HG03442 (cell line): Measurements from ENCODE around the gene DCC.

Experiments
- ATAC-seq: cut with Tn5 transposase; IDR thresholded peaks from one replicate; pipeline ENCODE4 v1.9.1; 2021; ENCODE audit warnings: mild to moderate bottlenecking, moderate library complexity; ENCODE audit not compliant: unreplicated experiment

The DCC gene

GRCh38 chr18:53283708-53284107 lies 943.7 kb downstream of the DCC start:
- ATAC-seq = no peak

DNA sequence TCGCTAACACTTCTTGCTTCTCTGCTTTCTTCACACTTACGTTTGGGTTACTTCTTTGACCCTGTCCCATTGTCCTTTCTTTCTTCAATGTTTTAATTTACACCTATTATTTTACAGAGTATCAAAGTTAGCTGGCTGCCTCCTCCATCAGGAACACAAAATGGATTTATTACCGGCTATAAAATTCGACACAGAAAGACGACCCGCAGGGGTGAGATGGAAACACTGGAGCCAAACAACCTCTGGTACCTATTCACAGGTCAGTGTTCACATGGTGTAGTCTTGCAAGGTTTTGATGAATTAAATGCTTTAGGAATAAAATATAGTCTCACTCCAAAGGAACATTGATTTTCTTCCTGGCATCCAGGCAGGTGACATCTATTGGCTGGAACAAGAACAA lies 965.5 kb downstream of the DCC start:
- ATAC-seq = no peak

GRCh38 chr18:53319628-53320027 lies 979.6 kb downstream of the DCC start:
- no peak for ATAC-seq

DNA sequence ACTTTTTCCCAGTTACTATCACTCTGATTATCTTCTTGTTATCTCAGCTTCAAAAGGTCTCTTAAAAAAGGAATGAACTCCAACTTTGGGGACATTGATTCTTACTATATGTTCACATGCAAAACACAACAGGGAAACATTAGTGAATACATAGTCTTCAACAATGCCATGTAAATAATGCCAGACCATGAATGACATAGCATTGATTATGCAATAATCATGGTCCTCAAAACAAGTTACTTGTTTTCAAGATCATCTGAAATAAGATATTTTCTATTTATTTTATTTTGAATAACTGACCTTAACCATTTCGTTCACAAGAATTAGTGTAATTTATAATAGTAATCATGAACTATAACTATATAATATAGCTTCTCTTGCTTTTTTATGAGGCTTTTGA lies 982.2 kb downstream of the DCC start:
- no peak for ATAC-seq

DNA sequence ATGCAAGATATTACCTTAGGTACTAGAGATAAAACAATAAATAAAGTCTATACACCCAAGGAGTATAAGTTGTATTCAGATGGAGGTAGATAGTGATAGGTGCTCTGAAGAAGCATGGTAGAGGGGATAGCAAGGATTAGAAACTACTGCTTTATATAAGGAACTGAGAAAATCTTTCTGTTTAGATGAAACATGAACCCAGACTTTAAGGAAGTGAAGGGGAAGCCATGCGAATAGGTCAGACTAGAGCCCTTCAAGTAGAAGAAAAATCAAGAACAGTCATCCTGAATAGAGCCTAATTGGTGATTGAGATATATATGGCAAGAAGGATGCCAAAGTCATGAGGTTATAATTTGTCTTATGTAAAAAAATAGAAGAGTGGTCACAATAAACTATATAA lies 984.4 kb downstream of the DCC start:
- no peak for ATAC-seq

DNA sequence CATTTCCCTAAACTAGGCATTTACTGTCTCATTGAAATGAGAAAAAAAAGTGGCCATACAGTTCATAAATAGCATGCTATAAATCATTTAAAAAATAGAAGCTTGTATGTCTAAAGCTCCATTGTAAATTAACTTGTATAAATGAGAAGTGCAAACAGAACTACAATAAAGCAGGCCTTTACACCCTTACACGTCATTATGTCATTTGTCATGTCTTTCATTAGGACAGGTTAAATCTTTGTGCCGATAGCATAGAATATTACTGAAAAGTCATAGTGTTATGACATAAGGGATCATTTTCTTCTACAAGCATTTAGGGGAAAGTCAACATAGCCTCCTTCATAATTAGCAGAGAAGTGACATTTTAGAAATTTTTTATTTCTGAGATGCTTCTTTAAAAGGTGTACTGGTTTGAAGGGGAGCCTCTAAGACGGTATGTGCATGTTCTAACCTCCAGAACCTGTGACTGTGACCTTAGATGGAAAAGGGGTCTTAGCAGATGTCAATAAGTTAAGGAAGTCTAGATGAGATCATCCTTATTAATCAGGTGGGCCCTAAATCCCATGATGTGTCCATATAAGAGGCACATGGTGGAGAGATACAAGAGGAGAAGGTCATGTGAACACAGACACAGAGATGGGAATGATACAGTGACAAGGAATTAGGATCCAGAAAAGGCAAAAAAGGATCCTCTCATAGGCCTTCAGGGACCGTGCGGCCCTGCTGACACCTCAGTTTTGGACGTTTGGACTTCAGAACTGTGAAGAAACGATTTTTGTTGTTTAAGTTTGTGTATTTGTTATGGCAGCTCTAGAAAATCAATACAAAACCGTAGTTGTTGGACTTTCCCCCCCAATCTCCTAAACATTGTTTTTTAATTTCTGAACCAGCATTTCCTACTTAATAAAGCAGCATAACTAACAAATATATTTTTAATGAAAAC lies 1020.8 kb downstream of the DCC start:
- ATAC-seq = no peak

GRCh38 chr18:53375621-53376020 lies 1035.6 kb downstream of the DCC start:
- no peak for ATAC-seq

GRCh38 chr18:53380063-53380639 lies 1040.2 kb downstream of the DCC start:
- ATAC-seq = no peak

DNA sequence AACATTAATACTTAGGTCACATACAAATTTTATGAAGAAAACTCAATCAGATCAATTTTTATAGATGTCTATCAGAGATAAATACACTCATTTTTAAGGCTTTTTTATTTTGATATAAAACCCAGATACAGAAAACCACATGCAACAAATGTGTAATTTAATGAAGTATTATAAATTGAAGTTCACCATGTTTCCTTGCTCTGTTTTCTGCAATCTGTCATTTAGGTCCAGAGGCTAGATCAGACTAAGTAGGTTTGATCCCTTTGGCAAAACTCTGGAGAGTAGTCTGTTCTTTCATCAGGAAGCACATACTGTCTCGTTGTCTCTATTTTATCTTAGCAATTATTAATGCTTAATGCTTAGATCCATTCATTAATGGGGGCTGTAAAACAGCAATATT lies 1042.9 kb downstream of the DCC start:
- ATAC-seq = no peak

DNA sequence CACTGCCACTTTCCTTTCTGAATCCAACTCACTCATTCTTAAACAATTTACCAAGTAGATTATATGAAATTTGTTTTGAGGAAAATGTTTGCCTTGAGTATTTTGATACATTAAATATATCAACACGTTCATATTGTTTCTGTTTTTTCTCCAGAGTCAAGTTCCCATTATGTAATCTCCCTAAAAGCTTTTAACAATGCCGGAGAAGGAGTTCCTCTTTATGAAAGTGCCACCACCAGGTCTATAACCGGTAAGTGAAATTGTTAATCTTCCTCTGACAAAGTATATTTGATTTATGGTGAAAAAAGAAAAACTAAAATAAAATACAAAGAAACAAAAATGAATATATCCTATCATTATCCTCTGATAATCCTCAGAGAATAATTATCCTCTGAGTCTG lies 1045.9 kb downstream of the DCC start:
- no peak for ATAC-seq

- no peak for ATAC-seq
Measured at GRCh38 chr18:53387581-53387980, 1047.6 kb downstream of the DCC start.

DNA sequence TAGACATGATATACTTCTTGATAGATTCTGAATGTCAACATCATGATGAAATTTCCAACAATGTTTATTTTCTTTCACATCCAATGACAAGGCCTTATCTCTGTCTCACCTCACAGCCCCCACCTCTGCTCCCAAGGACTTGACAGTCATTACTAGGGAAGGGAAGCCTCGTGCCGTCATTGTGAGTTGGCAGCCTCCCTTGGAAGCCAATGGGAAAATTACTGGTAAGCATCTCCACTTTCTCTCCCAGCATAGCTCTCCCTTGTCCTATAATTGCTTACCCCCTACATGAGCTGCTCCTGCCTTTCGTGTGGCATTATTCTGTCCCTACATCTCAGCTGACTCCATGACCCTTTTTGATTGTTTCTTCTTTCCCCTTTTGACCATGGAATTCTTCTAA lies 1062.7 kb downstream of the DCC start:
- ATAC-seq = no peak

GRCh38 chr18:53408271-53408670 lies 1068.3 kb downstream of the DCC start:
- ATAC-seq = no peak

GRCh38 chr18:53411511-53411910 lies 1071.5 kb downstream of the DCC start:
- ATAC-seq = no peak

DNA sequence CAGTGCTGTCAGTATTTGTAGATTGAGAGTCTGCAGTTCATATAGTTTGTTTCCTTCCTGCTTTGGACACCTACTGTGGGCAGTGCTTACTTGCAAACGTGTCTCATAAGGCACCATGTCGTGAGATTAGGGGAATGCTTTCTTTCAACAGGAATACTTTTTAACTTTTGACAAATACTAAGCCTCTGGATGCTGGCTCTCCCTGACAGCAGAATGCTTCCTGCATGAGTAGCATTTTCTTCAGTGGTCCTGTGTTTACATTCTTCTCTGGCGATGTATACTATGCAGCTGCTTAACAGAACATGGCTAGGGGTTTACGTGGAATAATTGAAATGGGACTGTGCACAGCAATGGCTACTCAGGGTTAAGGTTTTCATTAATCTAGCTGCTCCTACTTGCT lies 1077.0 kb downstream of the DCC start:
- no peak for ATAC-seq

DNA sequence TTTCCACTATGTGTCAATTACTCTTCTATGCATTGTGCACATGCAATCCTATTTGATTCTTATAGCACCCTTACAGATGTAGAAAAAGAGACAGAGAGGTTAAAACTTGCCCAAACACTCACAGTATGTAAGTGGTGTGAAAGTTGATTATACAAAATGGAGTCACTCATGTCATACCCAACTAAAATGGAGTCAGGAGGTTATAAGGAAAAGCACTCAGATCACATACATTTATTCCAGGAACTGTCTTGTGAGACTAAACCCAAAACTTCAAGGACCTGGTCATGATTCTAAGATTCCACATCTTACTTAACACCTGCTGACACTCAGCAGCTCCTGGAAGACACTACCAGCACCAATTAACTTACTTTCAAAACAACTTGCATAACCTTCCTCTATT lies 1081.9 kb downstream of the DCC start:
- no peak for ATAC-seq

DNA sequence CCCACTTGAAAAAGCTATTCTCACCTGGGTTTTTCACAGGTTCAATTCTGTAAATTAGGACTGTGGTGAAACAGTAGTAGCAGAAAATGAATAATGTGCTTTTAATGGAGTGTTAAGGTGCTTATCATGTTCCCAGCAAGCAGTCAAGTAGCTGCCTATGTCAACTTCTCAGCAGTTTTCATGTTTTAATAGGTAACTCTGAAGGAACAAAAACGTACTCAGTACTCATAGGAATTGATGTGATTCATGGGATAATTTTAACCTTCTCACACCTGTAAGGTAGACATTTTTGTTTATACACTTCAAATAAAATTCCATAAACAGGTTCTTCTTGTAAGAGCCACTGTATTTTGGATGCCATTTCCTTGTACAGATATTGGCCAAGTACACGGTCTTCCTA lies 1082.9 kb downstream of the DCC start:
- ATAC-seq = no peak

- ATAC-seq = no peak
Measured at GRCh38 chr18:53426666-53427184, 1086.7 kb downstream of the DCC start.

- no peak for ATAC-seq
Measured at GRCh38 chr18:53441761-53442414, 1101.9 kb downstream of the DCC start.

DNA sequence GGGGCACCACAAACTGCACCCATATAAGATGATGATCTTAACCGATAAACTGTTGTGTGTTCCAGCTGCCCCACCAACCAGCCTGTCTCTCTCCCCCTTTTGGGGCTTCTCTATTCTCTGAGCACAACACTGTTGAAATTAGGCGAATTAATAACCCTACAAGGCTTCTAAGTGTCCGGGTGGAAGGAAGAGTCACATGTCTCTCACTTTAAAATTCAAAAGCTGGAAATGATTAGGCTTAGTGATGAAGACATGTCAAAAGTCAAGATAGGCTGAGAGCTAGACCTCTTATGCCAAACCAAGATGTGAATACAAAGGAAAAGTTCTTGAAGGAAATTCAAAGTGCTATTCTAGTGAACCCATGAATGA lies 1102.4 kb downstream of the DCC start:
- ATAC-seq = no peak

DNA sequence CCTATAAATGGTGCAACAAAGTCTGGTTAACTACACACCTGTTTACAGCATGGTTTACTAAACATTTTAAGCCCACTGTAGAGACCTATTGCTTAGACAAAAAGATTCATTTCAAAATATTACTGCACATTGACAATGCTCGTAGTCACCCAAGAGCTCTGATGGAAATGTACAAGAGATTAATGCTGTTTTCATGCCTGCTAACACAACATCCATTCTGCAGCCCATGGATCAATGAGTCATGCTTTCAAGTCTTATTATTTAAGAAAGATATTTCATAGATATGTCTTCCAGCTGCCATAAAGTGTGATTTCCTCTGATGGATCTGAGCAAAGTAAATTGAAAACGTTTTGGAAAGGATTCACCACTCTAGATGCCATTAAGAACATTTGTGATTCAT lies 1103.3 kb downstream of the DCC start:
- ATAC-seq = no peak

DNA sequence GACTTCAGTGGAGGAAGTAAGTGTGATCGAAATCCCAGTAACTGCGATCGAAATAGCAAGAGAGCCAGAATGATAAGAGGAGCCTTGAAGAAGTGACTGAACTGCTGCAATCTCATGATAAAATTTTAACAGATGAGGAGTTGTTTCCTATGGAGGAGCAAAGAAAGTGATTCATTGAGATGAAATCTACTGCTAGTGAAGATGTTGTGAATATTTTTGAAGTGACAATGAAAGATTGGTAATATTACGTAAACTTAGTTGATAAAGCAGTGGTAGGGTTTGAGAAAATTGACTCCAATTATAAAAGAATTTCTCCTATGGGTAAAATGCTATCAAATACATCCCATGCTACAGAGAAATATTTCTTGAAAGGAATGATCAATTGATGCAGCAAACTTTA lies 1103.8 kb downstream of the DCC start:
- ATAC-seq = no peak
